ENCODE data around the gene CDKN1A.

GRCh38 chr6:36725581-36725980 is 47.1 kb downstream of the CDKN1A start:
- TF ChIP-seq CTCF (IDR thresholded peaks at IDR 0.05) (no peak), POLR2A (IDR thresholded peaks at IDR 0.05) (no peak)

Data from ovary (tissue), 3 donors.